Astrocyte (in vitro differentiated cells and primary cell): ENCODE results near the gene DMC1.
"Not testable (repeated sequence)": the region's sequence is repeated elsewhere in the genome, so short reads cannot be mapped to it uniquely, and the experiment has no call there.

Experiments
- EZH2 ChIP-seq: IDR thresholded peaks from 2 replicates; pipeline ENCODE4 v1.6.1; 2012; ENCODE audit warnings: mild to moderate bottlenecking, low read length, inconsistent platforms; ENCODE audit not compliant: insufficient read depth
- TF ChIP-seq, protein P1 (sequence below): IDR thresholded peaks from 2 replicates; pipeline ENCODE4 v1.5.1; 2011; ENCODE audit warnings: low read depth, mild to moderate bottlenecking, inconsistent platforms, low read length, moderate library complexity; ENCODE audit not compliant: insufficient read depth

DNA sequence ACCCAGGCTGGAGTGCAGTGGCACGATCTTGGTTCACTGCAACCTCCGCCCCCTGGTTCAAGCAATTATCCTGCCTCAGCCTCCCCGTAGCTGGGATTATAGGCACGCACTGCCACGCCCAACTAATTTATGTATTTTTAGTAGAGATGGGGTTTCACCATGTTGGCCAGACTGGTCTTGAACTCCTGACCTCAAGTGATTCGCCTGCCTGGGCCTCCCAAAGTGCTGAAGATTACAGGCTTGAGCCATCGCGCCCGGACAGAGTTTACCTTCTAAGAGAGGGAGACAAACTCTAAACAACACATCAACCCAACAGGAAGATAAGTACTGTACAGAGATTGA is 45.1 kb upstream of the DMC1 start:
- TF ChIP-seq, protein P1, sequence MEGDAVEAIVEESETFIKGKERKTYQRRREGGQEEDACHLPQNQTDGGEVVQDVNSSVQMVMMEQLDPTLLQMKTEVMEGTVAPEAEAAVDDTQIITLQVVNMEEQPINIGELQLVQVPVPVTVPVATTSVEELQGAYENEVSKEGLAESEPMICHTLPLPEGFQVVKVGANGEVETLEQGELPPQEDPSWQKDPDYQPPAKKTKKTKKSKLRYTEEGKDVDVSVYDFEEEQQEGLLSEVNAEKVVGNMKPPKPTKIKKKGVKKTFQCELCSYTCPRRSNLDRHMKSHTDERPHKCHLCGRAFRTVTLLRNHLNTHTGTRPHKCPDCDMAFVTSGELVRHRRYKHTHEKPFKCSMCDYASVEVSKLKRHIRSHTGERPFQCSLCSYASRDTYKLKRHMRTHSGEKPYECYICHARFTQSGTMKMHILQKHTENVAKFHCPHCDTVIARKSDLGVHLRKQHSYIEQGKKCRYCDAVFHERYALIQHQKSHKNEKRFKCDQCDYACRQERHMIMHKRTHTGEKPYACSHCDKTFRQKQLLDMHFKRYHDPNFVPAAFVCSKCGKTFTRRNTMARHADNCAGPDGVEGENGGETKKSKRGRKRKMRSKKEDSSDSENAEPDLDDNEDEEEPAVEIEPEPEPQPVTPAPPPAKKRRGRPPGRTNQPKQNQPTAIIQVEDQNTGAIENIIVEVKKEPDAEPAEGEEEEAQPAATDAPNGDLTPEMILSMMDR, result not testable (repeated sequence)
- not testable (repeated sequence) for TF ChIP-seq EZH2
